ENCODE results near the gene SULF2. TPM values are rescaled to one million over a fixed set of nuclear protein-coding genes. Genes with fewer than 3 reads are reported as not detected.

SULF2 gene
- total RNA-seq, 1 experiment from 2014 or later: 0.69 TPM

- Histone ChIP-seq H3K27me3 (replicated peaks; ENCODE audit: insufficient read depth, low read depth, low read length, poor library complexity) (no peaks in the 10 kb centered on the region), H3K27ac (ENCODE audit: low read depth, low read length, poor library complexity, severe bottlenecking) (no peak overlapping the region), H3K36me3 (ENCODE audit: insufficient read depth, low read length, poor library complexity, severe bottlenecking) (no peaks in the 10 kb centered on the region), H3K9me3 (ENCODE audit: low read depth, low read length, poor library complexity, severe bottlenecking) (no peaks in the 10 kb centered on the region), H3K4me3 (ENCODE audit: low read depth, low read length, poor library complexity, severe bottlenecking) (no peak overlapping the region), H3K4me1 (ENCODE audit: insufficient read depth, low read length, poor library complexity, severe bottlenecking) (peaks cover 26% of the 10 kb centered on the region)
- intact Hi-C loops (cut with micrococcal nuclease; ENCODE audit: unreplicated experiment): loop anchor here (5.0 kb wide), 1 partner anchor 57 kb away; no protein-coding TSS in a partner anchor
- no peak for TF ChIP-seq EZH2 (IDR thresholded peaks at IDR 0.05; ENCODE audit: borderline replicate concordance, low read depth, low read length, poor library complexity, severe bottlenecking)
- TF ChIP-seq CTCF (conservative IDR thresholded peaks at IDR 0.05; ENCODE audit: low read depth, low read length): no peak
- BruUV-seq (replicated peaks): no TSS peak
- ChIA-PET POLR2A (ENCODE audit: low non-redundant PET) (no interaction called here), CTCF (interaction anchor here (0.6 to 1.6 kb wide), 3 partner anchors 20 to 896 kb away, joined by 3 to 8 read pairs (median 3); no protein-coding TSS in a partner anchor)
- no peak for DNase-seq (ENCODE audit: low spot score)
Observed at GRCh38 chr20:47724910-47725247, 60.4 kb downstream of the SULF2 start.

- H3K27me3 ChIP-seq (replicated peaks; ENCODE audit: insufficient read depth, low read depth, low read length, poor library complexity): no peaks in the 10 kb centered on the region
- POLR2A ChIA-PET (ENCODE audit: low non-redundant PET): no interaction called here
- intact Hi-C loops (cut with micrococcal nuclease; ENCODE audit: unreplicated experiment): no loop called here
- no peak for DNase-seq (ENCODE audit: low spot score)
- no peak overlapping the region for H3K4me3 ChIP-seq (ENCODE audit: low read depth, low read length, poor library complexity, severe bottlenecking)
- no peaks in the 10 kb centered on the region for H3K36me3 ChIP-seq (ENCODE audit: insufficient read depth, low read length, poor library complexity, severe bottlenecking)
- peaks cover 26% of the 10 kb centered on the region for H3K4me1 ChIP-seq (ENCODE audit: insufficient read depth, low read length, poor library complexity, severe bottlenecking)
- H3K27ac ChIP-seq (ENCODE audit: low read depth, low read length, poor library complexity, severe bottlenecking): no peak overlapping the region
- CTCF ChIA-PET: interaction anchor here (1.6 kb wide), 1 partner anchor 896 kb away, joined by 8 read pairs; no protein-coding TSS in a partner anchor
- TF ChIP-seq EZH2 (IDR thresholded peaks at IDR 0.05; ENCODE audit: borderline replicate concordance, low read depth, low read length, poor library complexity, severe bottlenecking) (no peak), CTCF (conservative IDR thresholded peaks at IDR 0.05; ENCODE audit: low read depth, low read length) (no peak)
- H3K9me3 ChIP-seq (ENCODE audit: low read depth, low read length, poor library complexity, severe bottlenecking): no peaks in the 10 kb centered on the region
- no TSS peak for BruUV-seq (replicated peaks)
Observed at GRCh38 chr20:47724396-47724795, 60.9 kb downstream of the SULF2 start.

GRCh38 chr20:47723322-47723721 is 62.0 kb downstream of the SULF2 start:
- CTCF ChIA-PET: no interaction called here
- no TSS peak for BruUV-seq (replicated peaks)
- peaks cover 26% of the 10 kb centered on the region for H3K4me1 ChIP-seq (ENCODE audit: insufficient read depth, low read length, poor library complexity, severe bottlenecking)
- H3K27ac ChIP-seq (ENCODE audit: low read depth, low read length, poor library complexity, severe bottlenecking): no peak overlapping the region
- no peaks in the 10 kb centered on the region for H3K27me3 ChIP-seq (replicated peaks; ENCODE audit: insufficient read depth, low read depth, low read length, poor library complexity)
- POLR2A ChIA-PET (ENCODE audit: low non-redundant PET): no interaction called here
- intact Hi-C loops (cut with micrococcal nuclease; ENCODE audit: unreplicated experiment): no loop called here
- TF ChIP-seq EZH2 (IDR thresholded peaks at IDR 0.05; ENCODE audit: borderline replicate concordance, low read depth, low read length, poor library complexity, severe bottlenecking): no peak
- TF ChIP-seq CTCF (conservative IDR thresholded peaks at IDR 0.05; ENCODE audit: low read depth, low read length): no peak
- H3K4me3 ChIP-seq (ENCODE audit: low read depth, low read length, poor library complexity, severe bottlenecking): no peak overlapping the region
- no peak for DNase-seq (ENCODE audit: low spot score)
- H3K9me3 ChIP-seq (ENCODE audit: low read depth, low read length, poor library complexity, severe bottlenecking): no peaks in the 10 kb centered on the region
- H3K36me3 ChIP-seq (ENCODE audit: insufficient read depth, low read length, poor library complexity, severe bottlenecking): no peaks in the 10 kb centered on the region
